COLO668 (cell line): ENCODE results near the gene PGAP1.
A peak's percentile ranks its signal among the peaks of the same experiment; 100 is the strongest.

Source experiments
- DNase-seq: peaks from one replicate; lab custom pipeline; 2025; ENCODE audit not compliant: unreplicated experiment; lab: John Stamatoyannopoulos, UW

The PGAP1 gene, protein sequence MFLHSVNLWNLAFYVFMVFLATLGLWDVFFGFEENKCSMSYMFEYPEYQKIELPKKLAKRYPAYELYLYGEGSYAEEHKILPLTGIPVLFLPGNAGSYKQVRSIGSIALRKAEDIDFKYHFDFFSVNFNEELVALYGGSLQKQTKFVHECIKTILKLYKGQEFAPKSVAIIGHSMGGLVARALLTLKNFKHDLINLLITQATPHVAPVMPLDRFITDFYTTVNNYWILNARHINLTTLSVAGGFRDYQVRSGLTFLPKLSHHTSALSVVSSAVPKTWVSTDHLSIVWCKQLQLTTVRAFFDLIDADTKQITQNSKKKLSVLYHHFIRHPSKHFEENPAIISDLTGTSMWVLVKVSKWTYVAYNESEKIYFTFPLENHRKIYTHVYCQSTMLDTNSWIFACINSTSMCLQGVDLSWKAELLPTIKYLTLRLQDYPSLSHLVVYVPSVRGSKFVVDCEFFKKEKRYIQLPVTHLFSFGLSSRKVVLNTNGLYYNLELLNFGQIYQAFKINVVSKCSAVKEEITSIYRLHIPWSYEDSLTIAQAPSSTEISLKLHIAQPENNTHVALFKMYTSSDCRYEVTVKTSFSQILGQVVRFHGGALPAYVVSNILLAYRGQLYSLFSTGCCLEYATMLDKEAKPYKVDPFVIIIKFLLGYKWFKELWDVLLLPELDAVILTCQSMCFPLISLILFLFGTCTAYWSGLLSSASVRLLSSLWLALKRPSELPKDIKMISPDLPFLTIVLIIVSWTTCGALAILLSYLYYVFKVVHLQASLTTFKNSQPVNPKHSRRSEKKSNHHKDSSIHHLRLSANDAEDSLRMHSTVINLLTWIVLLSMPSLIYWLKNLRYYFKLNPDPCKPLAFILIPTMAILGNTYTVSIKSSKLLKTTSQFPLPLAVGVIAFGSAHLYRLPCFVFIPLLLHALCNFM

DNA sequence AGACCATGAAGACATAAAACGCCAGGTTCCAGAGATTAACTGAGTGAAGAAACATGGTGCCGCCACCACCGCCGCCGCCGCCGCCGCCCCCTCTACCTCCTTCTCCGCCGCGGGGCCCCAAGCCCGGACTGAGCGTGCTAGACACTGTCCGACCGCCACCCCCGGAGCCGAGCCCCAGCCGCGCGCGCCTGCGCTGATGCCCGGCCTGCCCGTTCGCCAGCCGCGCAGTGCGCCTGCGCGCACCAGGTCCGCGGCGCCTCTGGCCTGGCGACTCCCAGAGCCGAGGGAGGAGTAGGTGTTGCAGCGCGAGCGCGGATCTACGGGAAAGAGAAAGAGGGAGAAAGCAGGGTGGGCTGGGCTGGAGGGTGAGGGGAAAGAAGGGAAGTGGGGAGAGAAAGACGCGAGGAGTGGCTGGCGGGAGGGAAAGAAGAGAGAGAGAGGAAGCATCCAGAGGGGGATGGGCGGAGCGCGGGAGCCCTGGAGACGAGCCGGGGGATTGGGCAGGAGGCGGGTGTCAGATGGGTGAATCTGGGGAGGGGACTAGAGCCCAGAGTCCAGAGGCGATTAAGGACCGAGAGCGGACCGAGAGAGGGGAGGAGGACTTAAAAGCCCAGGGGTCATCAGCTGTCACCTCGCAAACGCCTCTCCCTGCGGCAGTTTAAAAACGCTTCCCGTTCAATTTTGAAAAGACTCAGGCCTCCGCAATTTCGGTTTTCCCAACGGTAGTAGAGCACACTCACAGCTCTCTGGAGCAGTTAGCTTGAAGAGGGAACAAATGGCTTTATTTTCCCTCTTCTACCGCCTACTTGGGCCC, at the start of gene PGAP1:
Gene PGAP1, minus strand, starts transcription at position 146 of the 814 bp plus-strand sequence. Its CDS starts 91 bp downstream, at position 55.
- peak; percentile 94 for DNase-seq

DNA sequence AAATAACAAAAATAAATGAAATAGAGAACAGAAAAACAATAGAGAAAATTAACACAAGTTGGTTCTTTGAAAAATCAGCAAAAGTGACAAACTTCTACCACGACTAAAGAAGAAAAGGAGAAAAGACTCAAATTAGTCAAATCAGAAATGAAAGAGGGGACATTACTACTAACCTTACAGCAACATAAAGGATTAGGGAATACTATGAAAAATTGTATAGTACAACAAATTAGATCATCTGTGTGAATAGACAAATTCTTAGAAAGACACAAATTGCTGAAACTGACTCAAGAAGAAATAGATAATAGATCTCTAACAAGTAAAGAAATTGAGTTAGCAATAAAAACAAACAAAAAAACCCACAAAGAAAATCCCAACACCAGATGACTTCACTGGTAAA, 48.5 kb upstream of the PGAP1 start:
- no peak for DNase-seq

DNA sequence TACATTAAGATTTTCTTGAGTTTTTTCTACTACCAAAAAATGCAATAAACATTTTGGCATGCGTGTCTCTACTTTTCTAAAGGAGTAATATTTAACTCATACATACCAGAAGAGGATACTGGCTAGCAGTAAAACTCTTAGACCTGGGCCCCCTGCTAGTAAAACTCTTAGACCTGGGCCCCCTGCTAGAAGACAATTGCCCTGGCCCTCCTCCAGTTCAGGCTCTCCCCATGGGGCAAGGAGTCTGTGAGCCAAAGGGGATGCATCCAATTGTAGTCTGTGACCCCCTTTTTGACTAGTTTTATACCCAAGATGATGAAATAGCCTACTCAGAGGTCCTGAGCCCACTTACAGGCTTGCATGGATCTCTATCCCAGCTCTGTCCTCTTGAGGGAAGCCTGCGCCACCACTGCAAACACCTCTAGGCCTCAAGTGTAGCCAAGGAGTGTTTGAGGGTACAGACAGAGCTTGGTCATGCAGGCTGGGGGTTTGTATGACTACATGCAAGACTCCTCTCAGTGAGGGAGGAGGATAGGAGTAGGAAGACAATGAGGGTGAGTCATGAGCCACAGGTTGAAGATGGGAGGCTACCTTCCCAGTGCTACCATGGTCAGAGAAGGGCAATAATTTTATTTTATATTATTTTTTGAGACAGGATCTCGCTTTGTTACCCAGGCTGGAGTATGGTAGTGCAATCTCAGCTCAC, 45.2 kb upstream of the PGAP1 start:
- DNase-seq, result no peak

GRCh38 chr2:196970099-196970498, 43.6 kb upstream of the PGAP1 start:
- DNase-seq, result no peak

DNA sequence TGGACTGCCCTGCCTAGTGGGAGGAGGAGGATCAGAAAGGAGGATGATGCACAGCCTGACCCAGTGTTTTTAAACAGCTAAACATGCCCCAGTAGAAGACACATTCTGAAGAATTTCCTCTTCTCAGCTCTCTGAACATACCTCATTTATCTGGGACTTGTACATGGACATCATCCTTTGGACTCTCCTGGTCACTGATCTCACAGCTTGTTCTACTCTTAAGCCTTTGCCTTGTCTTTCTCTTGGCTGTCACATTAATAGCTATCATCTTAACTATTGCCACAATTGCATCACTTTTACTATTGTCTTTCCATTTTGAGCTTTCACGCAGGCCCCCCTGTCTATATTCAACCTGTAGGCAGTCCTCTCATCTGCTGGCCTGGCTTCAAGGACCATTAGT, 42.0 kb upstream of the PGAP1 start:
- DNase-seq, result no peak

DNA sequence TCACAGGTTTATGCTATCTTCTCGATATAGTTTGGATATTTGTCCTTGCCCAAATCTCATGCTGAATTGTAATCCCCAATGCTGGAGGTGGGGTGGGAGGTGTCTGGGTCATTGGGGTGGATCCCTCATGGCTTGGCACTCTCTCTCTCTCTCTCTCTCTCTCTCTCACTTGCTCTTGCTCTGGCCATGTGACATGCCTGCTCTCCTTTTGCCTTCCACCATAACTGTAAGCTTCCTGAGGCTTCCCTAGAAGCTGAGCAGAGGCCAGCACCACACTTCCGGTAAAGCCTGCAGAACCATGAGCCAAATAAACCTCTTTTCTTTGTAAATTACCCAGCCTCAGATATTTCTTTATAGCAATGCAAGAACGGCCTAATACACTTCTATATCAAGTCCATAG, 41.3 kb upstream of the PGAP1 start:
- DNase-seq, result no peak

DNA sequence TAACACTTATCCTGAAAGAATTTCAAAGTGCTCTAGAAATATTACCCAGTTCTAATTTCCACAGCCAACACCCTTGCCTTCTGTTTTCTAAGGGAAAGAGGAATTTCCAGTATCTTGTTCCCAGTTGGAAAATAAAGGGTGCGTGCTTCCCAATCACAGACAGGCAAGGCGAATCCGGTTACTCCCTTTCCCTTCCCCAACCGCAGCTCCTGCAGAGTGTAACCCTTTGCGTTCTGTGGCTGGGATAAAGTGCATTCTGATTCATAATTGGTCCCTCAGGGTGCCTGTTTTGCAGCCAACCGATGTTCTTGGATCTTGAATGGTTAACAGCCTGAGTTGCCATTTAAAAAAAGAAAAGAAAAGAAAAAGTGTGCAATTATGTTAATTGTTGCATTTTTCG, 40.6 kb upstream of the PGAP1 start:
- no peak for DNase-seq

DNA sequence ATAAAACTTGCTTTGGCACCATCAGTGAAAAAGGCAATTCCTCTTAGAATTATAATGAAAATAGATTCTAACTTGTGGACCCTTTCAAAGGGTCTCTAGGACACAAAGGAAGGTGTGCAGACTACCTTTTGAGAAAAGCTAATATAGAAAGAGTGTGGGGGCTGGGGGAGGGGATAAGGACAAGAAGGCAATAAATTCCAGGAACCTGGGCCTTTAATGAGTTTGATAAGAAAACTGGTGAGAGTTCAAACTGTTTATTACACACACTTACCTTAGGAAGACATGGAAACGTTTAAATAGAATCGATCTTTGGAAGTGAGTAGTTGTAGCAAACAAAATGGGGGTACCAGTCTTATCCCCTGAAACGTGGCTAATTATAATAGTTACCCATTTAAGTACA, 39.6 kb upstream of the PGAP1 start:
- DNase-seq, result no peak

GRCh38 chr2:196965651-196966050, 39.1 kb upstream of the PGAP1 start:
- DNase-seq, result no peak

- DNase-seq, result no peak
These were observed 37.5 kb upstream of the PGAP1 start for GRCh38 chr2:196963961-196964360.

GRCh38 chr2:196963043-196963442, 36.5 kb upstream of the PGAP1 start:
- no peak for DNase-seq

DNA sequence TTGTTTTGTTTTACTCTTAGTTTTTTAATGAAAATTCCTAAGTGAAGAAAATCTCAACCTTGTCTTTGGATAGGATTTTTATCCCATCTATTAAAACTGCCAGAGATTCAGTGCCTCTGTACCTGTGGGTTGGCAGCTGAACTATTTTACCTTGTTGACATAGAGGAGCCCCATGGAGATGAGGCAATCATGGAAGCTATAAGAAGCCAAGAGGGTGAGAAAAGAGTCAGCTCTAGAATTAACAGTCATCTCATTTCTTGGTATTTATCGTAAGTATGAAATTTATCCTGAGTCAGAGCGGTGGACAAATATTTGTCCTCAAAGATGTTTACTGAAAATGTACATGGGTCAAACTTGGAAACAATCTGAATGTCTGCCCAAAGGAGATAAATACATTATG, 35.8 kb upstream of the PGAP1 start:
- DNase-seq, result no peak

DNA sequence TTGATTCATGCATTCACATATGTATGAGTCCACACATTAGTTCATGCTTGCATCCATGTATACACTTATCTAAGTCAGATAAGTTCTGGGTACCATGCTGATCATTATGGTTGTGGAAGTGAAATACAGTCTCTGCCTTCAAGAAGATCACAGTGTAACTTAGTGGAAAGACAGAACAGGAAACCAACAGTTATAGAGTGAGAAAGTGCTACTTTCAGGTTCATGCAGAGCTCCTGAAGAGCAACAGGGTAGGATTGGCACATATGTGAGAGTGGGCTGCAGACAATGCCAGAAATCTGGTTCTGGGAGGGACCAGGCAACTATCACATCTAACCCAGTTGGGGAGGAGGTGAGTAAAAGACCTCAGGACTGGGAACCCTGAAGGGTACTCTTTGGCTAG, 35.4 kb upstream of the PGAP1 start:
- DNase-seq, result no peak

- no peak for DNase-seq
These were observed 33.3 kb upstream of the PGAP1 start for GRCh38 chr2:196959734-196960338.

- no peak for DNase-seq
These were observed 32.8 kb upstream of the PGAP1 start for GRCh38 chr2:196959281-196959680.

DNA sequence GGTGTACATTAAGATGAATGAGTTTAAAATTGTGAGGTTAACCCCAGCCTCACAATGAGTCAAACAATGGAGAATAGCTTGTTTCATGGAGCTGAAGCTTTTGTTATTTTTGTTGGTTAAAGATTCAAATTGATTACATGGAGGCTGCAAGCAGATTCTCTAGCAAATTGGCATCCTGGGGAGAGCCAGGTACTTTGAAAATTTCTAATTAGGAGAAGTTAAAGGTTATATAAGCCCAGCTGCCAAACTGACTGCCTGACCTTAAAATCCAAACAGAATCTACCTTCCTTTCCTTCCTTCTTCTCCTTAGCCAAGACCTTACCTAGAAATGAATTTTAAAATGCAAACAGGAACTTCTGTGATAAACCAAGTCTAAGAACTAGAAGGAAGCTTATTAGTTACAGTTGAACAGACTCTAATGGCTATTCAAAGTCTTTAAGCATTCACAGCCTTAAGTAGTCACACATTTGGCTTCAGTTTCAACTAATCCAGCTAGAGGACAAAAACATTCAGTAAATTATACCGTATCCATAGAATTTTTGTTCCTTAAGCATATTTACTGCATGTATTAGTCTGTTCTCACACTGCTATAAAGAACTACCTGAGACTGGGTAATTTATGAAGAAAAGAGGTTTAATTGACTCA, 31.5 kb upstream of the PGAP1 start:
- DNase-seq, result no peak

- DNase-seq, result no peak
These were observed 30.9 kb upstream of the PGAP1 start for GRCh38 chr2:196957442-196957841.

DNA sequence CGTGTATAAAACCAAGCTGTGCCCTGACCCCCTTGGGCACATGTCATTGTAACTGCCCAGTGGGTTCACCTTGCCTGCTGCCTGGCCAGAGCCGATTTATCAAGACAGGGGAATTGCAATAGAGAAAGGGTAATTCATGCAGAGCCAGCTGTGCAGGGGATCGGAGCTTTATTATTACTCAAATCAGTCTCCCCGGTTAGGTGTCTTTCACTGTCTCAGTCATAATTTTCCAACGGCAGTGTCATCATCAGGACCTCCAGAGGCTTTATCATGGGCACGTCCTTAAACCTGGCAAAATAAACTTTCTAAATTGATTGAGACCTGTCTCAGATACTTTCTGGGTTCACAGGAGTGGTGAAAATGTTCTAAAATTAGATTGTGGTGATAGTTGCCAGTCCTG, 29.6 kb upstream of the PGAP1 start:
- no peak for DNase-seq

DNA sequence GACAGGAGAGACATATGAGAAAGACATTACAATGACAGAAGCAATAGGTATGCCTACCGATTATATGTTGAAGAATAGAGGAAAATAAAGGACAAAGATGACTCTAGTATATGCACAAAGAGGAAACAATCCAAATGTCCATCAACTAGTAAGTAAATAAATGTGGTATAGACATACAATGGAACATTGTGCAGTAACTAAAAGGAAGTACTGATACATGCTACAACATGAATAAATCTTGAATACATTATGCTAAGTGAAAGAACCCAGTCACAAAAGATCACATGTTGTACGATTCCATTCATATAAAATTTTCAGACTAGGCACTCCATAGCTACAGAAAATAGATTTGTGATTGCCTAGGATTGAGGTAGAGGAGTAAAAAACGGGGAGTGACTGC, 28.5 kb upstream of the PGAP1 start:
- DNase-seq, result no peak

DNA sequence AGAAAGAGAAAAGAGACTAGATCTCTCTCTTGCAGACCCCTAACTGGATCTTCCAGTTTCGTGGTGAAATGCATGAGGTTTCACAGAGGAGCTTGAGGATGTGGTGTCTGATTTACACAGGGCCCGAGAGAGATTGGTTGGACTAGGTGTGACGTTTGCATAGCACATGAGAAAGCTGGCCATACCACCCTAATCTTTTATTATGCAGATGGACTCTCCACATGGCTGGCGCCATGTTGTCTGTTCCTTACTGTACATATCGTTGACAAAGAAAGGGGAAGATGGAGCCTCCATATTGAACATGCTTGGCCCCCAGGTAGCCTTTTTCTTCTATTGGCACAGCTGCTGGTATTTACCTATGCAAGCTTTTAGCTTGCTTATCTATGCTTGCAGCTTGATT, 27.5 kb upstream of the PGAP1 start:
- peak; percentile 3 for DNase-seq
